GM10248 (cell line): Measurements from ENCODE around the gene GFOD1.

Experiments used
- CTCF ChIA-PET: fragments of 300-600 bp; sonication (Branson Sonifier 250); formaldehyde crosslinking; extraction: SDS; loops from one replicate; lab custom pipeline; 2021; ENCODE audit warnings: antibody characterized with exemption; lab: Yijun Ruan, JAX
- POLR2A ChIA-PET: fragments of 350-650 bp; sonication (Branson Sonifier 250); formaldehyde crosslinking; extraction: SDS; loops from one replicate; lab custom pipeline; 2020; ENCODE audit warnings: antibody characterized with exemption; lab: Yijun Ruan, JAX
- DNase-seq: peaks from one replicate; pipeline ENCODE4 v3.0.0; 2012; ENCODE audit errors: extremely low spot score
- CTCF ChIP-seq: IDR thresholded peaks from 2 replicates; pipeline ENCODE4 v1.5.1; 2012; ENCODE audit warnings: mild to moderate bottlenecking, low read depth; ENCODE audit errors: extremely low read depth, missing control alignments, control extremely low read depth

GFOD1 gene

DNA sequence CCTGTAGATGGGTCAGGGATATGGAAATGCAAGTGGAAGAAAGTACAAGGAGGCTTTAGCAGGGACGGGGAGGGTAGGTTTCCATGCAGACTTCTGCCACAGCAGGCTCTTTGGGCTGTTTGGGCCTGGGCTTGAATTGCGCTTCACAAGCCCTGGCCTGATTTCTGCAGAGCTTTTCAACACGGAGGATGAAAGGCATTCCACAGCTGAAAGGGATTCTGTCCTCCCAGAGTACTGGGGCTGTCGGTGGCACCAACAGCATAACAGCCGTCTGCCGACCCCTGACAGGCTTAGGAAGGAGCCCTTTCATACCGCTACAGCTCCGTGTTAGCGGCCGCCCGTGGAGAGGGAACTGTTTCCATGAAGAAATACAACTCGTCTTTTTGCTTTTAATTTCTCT lies 136.1 kb downstream of the GFOD1 start:
- ChIA-PET CTCF (interaction anchor here (1.0 kb wide), 1 partner anchor 223 kb away, joined by 4 read pairs; the partner anchor contains the start of gene SIRT5), POLR2A (no interaction called here)
- TF ChIP-seq CTCF: no peak
- DNase-seq: no peak

- POLR2A ChIA-PET: no interaction called here
- CTCF ChIA-PET: interaction anchor here (1.0 to 1.6 kb wide), 2 partner anchors 13 to 19 kb away, joined by 4 read pairs; no protein-coding TSS in a partner anchor
- no peak for DNase-seq
- no peak for TF ChIP-seq CTCF
Observed at GRCh38 chr6:13349811-13350506, 137.4 kb downstream of the GFOD1 start.

GRCh38 chr6:13348334-13349113 lies 138.9 kb downstream of the GFOD1 start:
- no peak for DNase-seq
- ChIA-PET CTCF (interaction anchor here (0.9 to 1.6 kb wide), 5 partner anchors 11 to 227 kb away, joined by 3 to 4 read pairs (median 3); no protein-coding TSS in a partner anchor), POLR2A (no interaction called here)
- no peak for TF ChIP-seq CTCF

GRCh38 chr6:13346245-13346644 lies 141.2 kb downstream of the GFOD1 start:
- no peak for TF ChIP-seq CTCF
- DNase-seq: no peak
- POLR2A ChIA-PET: no interaction called here
- CTCF ChIA-PET: interaction anchor here (1.5 to 2.9 kb wide), 4 partner anchors 9 to 16 kb away, joined by 4 to 10 read pairs (median 6); no protein-coding TSS in a partner anchor

DNA sequence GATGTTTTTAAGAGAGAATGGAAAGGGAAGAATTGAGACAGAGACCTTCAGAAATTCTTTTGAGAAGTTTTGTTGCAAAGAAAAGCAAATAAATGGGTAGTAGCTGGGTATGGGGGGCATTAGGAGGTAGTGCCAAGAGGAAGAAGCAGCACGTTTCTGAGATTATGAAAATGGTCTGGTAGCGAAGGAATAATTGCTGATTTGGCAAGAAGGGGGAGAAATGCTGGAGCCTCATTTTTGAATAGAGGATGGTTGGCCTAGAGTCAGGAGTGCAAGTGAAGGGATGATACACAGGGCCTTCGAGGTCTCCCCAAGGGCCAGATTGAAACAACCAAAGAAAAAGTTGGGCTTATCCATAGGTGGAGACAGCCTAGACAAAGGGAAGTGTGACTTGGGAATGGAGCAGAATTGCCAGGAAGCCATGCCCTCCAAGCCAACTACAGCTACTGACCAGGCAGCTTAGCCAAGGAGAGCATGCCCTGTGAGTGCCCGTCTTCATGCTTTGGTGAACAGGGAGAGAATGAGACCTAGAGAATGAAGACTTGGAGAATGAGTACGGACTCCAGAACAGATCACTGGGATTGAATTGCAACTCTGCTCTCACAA lies 144.9 kb downstream of the GFOD1 start:
- TF ChIP-seq CTCF: no peak
- POLR2A ChIA-PET: no interaction called here
- DNase-seq: no peak
- CTCF ChIA-PET: interaction anchor here (0.7 to 1.6 kb wide), 6 partner anchors 10 to 725 kb away, joined by 3 read pairs; partner anchors contain the start of gene NOL7

GRCh38 chr6:13339863-13340630 lies 147.4 kb downstream of the GFOD1 start:
- no peak for TF ChIP-seq CTCF
- no peak for DNase-seq
- POLR2A ChIA-PET: no interaction called here
- CTCF ChIA-PET: interaction anchor here (1.0 to 3.5 kb wide), 10 partner anchors 18 to 727 kb away, joined by 3 to 21 read pairs (median 4); partner anchors contain the start of gene SIRT5
